CD4-positive, alpha-beta memory T cell (primary cell): ENCODE measurements around the gene SHLD1. TPM values are rescaled to one million over a fixed set of nuclear protein-coding genes. Genes with fewer than 3 reads are reported as not detected.
A peak's percentile ranks its signal among the peaks of the same experiment; 100 is the strongest.

Source experiments
- CTCF ChIA-PET: fragments of 350-600 bp; sonication (Branson Sonifier 250); formaldehyde crosslinking; loops from one replicate; lab custom pipeline; 2021; ENCODE audit warnings: inconsistent platforms; ENCODE audit not compliant: partially characterized antibody; lab: Charles Lee
- POLR2A ChIA-PET: fragments of 350-600 bp; sonication (Branson Sonifier 250); formaldehyde crosslinking; loops from one replicate; lab custom pipeline; 2021; ENCODE audit not compliant: partially characterized antibody; lab: Charles Lee
- DNase-seq, 5 donors: peaks; one replicate each; pipeline versions ENCODE4 v3.0.0 to v3.0.0-alpha.2; 2020 to 2022; ENCODE audit warnings: mixed read lengths in 1 of 5
- H3K27ac ChIP-seq: one replicate; pipeline ENCODE4 v1.7.0; 2013; ENCODE audit warnings: low read depth, low read length
- H3K27me3 ChIP-seq: 2 replicates; pipeline ENCODE4 v1.7.0; 2013; ENCODE audit warnings: mild to moderate bottlenecking, low read length, moderate library complexity; ENCODE audit not compliant: insufficient read depth
- H3K36me3 ChIP-seq: 2 replicates; pipeline ENCODE4 v1.7.0; 2013; ENCODE audit warnings: mild to moderate bottlenecking, low read length, moderate library complexity; ENCODE audit not compliant: insufficient read depth
- H3K4me1 ChIP-seq: 2 replicates; pipeline ENCODE4 v1.7.0; 2013; ENCODE audit warnings: mild to moderate bottlenecking, low read length, moderate library complexity; ENCODE audit not compliant: insufficient read depth
- H3K4me3 ChIP-seq, 2 donors: one replicate each; pipeline ENCODE4 v1.7.0; 2013; ENCODE audit warnings: low read length in 2 of 2, mild to moderate bottlenecking in 1 of 2
- H3K9me3 ChIP-seq, 2 donors: one replicate each; pipeline ENCODE4 v1.7.0; 2013; ENCODE audit warnings: low read length in 2 of 2, control low read depth in 1 of 2; ENCODE audit not compliant: control insufficient read depth in 1 of 2
- H3K27ac Mint-ChIP-seq, 7 donors: one replicate each; pipeline ENCODE4 v1.8.0; 2020 to 2021; ENCODE audit warnings: mixed read lengths in 7 of 7, mild to moderate bottlenecking in 6 of 7, inconsistent platforms in 3 of 7, moderate library complexity in 3 of 7
- H3K27me3 Mint-ChIP-seq, 2 donors: one replicate each; pipeline ENCODE4 v1.8.0; 2020 to 2021; ENCODE audit warnings: mixed read lengths in 2 of 2
- H3K36me3 Mint-ChIP-seq, 2 donors: one replicate each; pipeline ENCODE4 v1.8.0; 2020 to 2021; ENCODE audit warnings: mixed read lengths in 2 of 2, inconsistent platforms in 1 of 2, mild to moderate bottlenecking in 1 of 2
- H3K4me1 Mint-ChIP-seq, 4 donors: one replicate each; pipeline ENCODE4 v1.8.0; 2020 to 2021; ENCODE audit warnings: mixed read lengths in 4 of 4, mild to moderate bottlenecking in 1 of 4
- H3K4me3 Mint-ChIP-seq, 8 donors: one replicate each; pipeline ENCODE4 v1.8.0; 2020 to 2021; ENCODE audit warnings: mixed read lengths in 8 of 8, mild to moderate bottlenecking in 7 of 8, moderate library complexity in 6 of 8, inconsistent platforms in 3 of 8
- H3K9me3 Mint-ChIP-seq, 8 donors: one replicate each; pipeline ENCODE4 v1.8.0; 2020 to 2021; ENCODE audit warnings: mixed read lengths in 8 of 8, mild to moderate bottlenecking in 5 of 8, inconsistent platforms in 3 of 8, moderate library complexity in 1 of 8
- intact Hi-C: fragments of 100-400 bp; cut with micrococcal nuclease; formaldehyde crosslinking; loops from one replicate; pipeline ENCODE4 v1.15.1; 2023
- polyA plus RNA-seq, 2 donors: library from polyadenylated mRNA; unstranded; fragments of 300-500 nt; fragmentation: Illumina TruSeq; gene quantifications; one replicate each; pipeline ENCODE4 v1.2.3, GENCODE V29; 2021
- total RNA-seq, 2 experiments: library from RNA; stranded (reverse); gene quantifications; one replicate each; pipeline ENCODE4 v1.2.3, GENCODE V29; 2021

The SHLD1 gene
- total and polyA plus RNA-seq, 4 experiments from 2014 or later = 13.6 to 22.0 (median 18.2) TPM

DNA sequence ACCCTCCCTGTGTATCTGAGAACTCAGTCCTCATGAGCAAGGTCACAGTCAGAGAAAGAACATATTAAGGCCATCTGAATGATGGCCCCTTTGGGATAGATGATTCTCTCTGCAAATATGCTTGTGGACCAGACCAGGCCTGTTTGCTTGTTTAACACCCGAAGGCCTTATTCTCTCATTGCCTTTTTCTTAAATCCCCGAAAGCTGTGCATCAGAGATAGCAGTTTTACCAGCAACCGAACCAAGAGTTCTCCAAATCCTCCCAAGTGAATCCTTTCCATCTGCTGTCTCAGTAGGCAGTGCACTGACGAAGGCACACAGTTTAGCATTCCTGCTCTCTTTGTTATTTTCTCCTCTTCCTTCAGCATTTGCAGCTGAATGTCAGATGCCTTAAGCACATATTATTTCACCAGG lies 120.4 kb downstream of the SHLD1 start:
- Histone ChIP-seq H3K4me3 (no peak overlapping the region), H3K9me3 (no peaks in the 10 kb centered on the region), H3K27ac (no peak overlapping the region), H3K4me1 (no peaks in the 10 kb centered on the region), H3K36me3 (no peaks in the 10 kb centered on the region), H3K27me3 (no peaks in the 10 kb centered on the region)
- Mint-ChIP-seq H3K9me3 (peaks cover 0 to 7% (median 0%) of the 10 kb centered on the region in 8 donors), H3K4me3 (no peak overlapping the region), H3K27me3 (peaks cover 0 to 2% of the 10 kb centered on the region in 2 donors), H3K4me1 (peaks cover 0 to 3% (median 2%) of the 10 kb centered on the region in 4 donors), H3K36me3 (no peaks in the 10 kb centered on the region), H3K27ac (no peak overlapping the region)
- ChIA-PET CTCF (no interaction called here), POLR2A (no interaction called here)
- intact Hi-C loops = no loop called here
- no peak for DNase-seq

DNA sequence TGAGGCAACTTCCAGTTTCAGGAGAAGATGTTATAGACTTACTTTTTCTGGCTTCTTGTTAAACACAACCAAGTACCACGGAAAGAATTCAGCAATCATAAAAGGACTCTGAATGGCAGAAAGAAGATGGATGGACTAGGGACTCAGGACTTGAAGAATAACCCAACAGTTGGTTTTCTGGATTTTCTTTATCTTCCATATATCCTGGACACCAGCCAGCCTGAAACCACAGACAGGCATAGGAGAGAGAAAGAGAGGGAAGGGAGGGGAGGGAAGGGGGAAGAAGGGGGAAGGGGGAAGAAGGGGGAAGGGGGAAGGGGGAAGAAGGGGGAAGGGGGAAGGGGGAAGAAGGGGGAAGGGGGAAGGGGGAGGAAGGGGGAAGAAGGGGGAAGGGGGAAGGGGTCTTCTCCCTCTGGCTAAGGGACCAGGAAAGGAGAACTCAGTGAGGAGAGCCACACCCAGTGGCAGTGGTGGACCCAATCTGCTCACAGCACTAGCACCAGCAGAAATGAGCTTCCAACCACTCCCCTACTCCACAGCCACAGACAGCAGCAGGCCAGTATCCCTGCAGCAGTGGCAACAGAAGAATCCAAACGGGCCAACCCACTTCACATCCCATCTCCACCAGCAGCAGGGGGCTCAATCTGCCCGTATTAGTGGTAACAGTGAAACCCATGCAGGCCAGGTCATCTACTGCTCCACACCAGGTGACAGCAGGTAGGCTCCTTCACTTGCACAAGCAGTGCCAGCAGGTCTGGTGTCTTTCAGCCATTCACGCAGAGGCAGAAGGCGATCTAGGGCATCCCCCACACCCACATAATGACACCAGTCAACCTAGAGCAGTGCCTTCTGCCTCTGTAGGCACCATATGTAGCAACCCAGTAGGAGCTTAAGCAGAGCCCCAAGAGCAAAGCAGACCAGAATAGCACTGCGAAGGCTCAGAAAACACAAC lies 121.5 kb downstream of the SHLD1 start:
- Histone ChIP-seq H3K27ac (no peak overlapping the region), H3K9me3 (no peaks in the 10 kb centered on the region), H3K4me3 (no peak overlapping the region), H3K4me1 (no peaks in the 10 kb centered on the region), H3K36me3 (no peaks in the 10 kb centered on the region), H3K27me3 (no peaks in the 10 kb centered on the region)
- Mint-ChIP-seq H3K27me3 (peaks cover 0 to 2% of the 10 kb centered on the region in 2 donors), H3K9me3 (peaks cover 0 to 16% (median 3%) of the 10 kb centered on the region in 8 donors), H3K36me3 (no peaks in the 10 kb centered on the region), H3K4me3 (no peak overlapping the region), H3K4me1 (no peaks in the 10 kb centered on the region), H3K27ac (peak overlapping the region in 1 of 7 donors; percentile 4)
- ChIA-PET CTCF (no interaction called here), POLR2A (no interaction called here)
- no peak for DNase-seq
- intact Hi-C loops = no loop called here

DNA sequence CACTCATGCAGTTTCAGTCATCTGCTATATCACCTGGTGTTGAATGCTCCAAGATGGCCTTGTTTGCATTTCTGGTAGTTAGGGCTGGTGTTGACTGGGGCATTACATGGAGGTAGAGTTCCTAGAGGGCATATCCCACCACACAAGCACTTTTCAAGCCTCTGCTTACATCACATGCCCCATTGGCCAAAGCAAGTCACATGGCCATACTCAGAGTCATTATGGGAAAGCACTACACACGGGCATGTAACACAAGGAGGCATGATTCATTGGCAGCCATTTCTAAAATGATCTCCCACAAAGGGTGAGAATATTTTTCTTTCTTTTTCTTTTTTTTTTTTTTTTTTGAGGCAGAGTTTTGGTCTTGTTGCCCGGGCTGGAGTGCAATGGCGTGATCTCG lies 126.9 kb downstream of the SHLD1 start:
- intact Hi-C loops = no loop called here
- H3K4me3 ChIP-seq = no peak overlapping the region
- H3K9me3 ChIP-seq = no peaks in the 10 kb centered on the region
- H3K27me3 ChIP-seq = peaks cover 4% of the 10 kb centered on the region
- H3K36me3 ChIP-seq = no peaks in the 10 kb centered on the region
- Mint-ChIP-seq H3K27ac (no peak overlapping the region), H3K4me3 (no peak overlapping the region), H3K9me3 (peaks cover 0 to 19% (median 3%) of the 10 kb centered on the region in 8 donors), H3K36me3 (no peaks in the 10 kb centered on the region), H3K4me1 (peaks cover 0 to 6% (median 3%) of the 10 kb centered on the region in 4 donors), H3K27me3 (peaks cover 0 to 6% of the 10 kb centered on the region in 2 donors)
- DNase-seq = no peak
- POLR2A ChIA-PET = no interaction called here
- H3K27ac ChIP-seq = no peak overlapping the region
- H3K4me1 ChIP-seq = no peaks in the 10 kb centered on the region
- CTCF ChIA-PET = no interaction called here

DNA sequence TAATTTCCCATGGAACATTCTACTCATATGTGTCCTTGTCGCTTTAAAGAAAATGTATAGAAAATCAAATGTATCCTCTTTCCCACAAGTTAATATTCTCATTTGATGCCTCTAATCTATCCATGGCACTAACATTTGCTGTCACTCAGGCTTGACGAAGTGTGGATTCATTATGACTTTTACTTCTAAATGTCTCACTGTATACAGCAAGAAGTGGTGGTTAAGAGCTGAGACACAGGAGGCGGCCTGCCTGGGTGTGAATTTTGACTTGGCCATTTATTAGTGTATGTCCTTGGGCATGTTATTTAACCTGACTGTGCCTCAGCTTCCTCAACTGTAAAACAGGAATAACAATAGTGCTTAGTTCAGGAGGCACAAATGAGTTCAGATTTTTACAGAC lies 130.1 kb downstream of the SHLD1 start:
- no peak overlapping the region for H3K4me3 ChIP-seq
- H3K9me3 ChIP-seq = no peaks in the 10 kb centered on the region
- Mint-ChIP-seq H3K27ac (no peak overlapping the region), H3K4me1 (peaks cover 0 to 7% (median 4%) of the 10 kb centered on the region in 4 donors), H3K9me3 (peaks cover 0 to 14% (median 3%) of the 10 kb centered on the region in 8 donors), H3K4me3 (no peak overlapping the region), H3K27me3 (peaks cover 1 to 5% of the 10 kb centered on the region in 2 donors), H3K36me3 (no peaks in the 10 kb centered on the region)
- DNase-seq = no peak
- H3K27me3 ChIP-seq = peaks cover 4% of the 10 kb centered on the region
- intact Hi-C loops = no loop called here
- no peak overlapping the region for H3K27ac ChIP-seq
- H3K36me3 ChIP-seq = no peaks in the 10 kb centered on the region
- no peaks in the 10 kb centered on the region for H3K4me1 ChIP-seq
- POLR2A ChIA-PET = no interaction called here
- CTCF ChIA-PET = no interaction called here

DNA sequence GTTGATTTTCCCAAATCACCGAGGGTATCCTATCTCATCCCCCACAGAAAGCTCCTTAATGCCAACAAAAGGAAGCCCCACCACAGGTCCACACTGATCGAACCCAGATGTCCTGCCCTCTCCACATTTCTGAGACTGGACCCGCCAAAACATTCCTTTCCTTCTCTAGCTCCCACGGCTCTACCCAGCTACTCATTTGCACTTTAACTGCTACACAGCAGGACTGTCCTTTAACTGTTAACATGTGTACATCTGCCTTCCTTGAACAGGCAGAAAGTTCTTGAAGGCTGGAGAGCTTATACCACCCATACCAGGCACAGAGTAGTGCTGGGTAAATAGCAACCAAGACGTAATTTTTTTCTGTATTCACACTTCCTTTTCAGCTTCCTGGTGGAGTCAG lies 131.5 kb downstream of the SHLD1 start:
- DNase-seq = no peak
- Mint-ChIP-seq H3K36me3 (no peaks in the 10 kb centered on the region), H3K27me3 (peaks cover 1 to 6% of the 10 kb centered on the region in 2 donors), H3K9me3 (peaks cover 0 to 4% (median 0%) of the 10 kb centered on the region in 8 donors), H3K4me3 (no peak overlapping the region), H3K27ac (peak overlapping the region in 2 of 7 donors; percentile 20 to 43), H3K4me1 (peaks cover 0 to 7% (median 4%) of the 10 kb centered on the region in 4 donors)
- intact Hi-C loops = no loop called here
- ChIA-PET POLR2A (no interaction called here), CTCF (interaction anchor here (0.8 kb wide), 1 partner anchor 8 kb away, joined by 3 read pairs; no protein-coding TSS in a partner anchor)
- no peaks in the 10 kb centered on the region for H3K4me1 ChIP-seq
- H3K9me3 ChIP-seq = no peaks in the 10 kb centered on the region
- H3K27ac ChIP-seq = no peak overlapping the region
- peaks cover 4% of the 10 kb centered on the region for H3K27me3 ChIP-seq
- no peak overlapping the region for H3K4me3 ChIP-seq
- H3K36me3 ChIP-seq = no peaks in the 10 kb centered on the region

DNA sequence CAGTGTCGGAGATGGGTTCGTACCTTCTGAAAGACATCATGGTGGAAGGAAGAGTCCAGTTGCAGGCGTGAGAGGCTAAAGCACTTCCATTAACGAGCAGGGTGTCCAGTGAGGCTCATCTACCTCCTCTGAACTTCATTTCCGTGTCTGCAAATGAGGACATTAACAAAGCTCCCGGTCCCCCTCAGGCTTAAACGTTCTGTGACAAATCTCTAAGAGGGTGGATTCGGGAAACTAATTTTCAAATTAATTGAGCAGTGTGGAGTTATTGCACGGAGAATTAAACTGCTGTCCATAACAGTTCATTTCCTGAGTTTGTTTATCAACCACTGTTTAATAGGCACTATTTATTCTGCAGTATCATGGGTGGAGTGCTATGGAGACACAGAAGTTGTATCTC lies 132.0 kb downstream of the SHLD1 start:
- peak overlapping the region in 1 of 7 donors; percentile 20 for H3K27ac Mint-ChIP-seq
- H3K9me3 Mint-ChIP-seq = peaks cover 0 to 1% (median 0%) of the 10 kb centered on the region in 8 donors
- Histone ChIP-seq H3K27me3 (peaks cover 4% of the 10 kb centered on the region), H3K36me3 (no peaks in the 10 kb centered on the region), H3K4me1 (no peaks in the 10 kb centered on the region), H3K9me3 (no peaks in the 10 kb centered on the region), H3K4me3 (no peak overlapping the region), H3K27ac (no peak overlapping the region)
- intact Hi-C loops = no loop called here
- ChIA-PET CTCF (interaction anchor here (0.8 to 1.2 kb wide), 2 partner anchors 8 to 352 kb away, joined by 3 read pairs; no protein-coding TSS in a partner anchor), POLR2A (no interaction called here)
- no peak for DNase-seq
- H3K4me3 Mint-ChIP-seq = no peak overlapping the region
- H3K27me3 Mint-ChIP-seq = peaks cover 1 to 6% of the 10 kb centered on the region in 2 donors
- peaks cover 0 to 7% (median 4%) of the 10 kb centered on the region in 4 donors for H3K4me1 Mint-ChIP-seq
- no peaks in the 10 kb centered on the region for H3K36me3 Mint-ChIP-seq

DNA sequence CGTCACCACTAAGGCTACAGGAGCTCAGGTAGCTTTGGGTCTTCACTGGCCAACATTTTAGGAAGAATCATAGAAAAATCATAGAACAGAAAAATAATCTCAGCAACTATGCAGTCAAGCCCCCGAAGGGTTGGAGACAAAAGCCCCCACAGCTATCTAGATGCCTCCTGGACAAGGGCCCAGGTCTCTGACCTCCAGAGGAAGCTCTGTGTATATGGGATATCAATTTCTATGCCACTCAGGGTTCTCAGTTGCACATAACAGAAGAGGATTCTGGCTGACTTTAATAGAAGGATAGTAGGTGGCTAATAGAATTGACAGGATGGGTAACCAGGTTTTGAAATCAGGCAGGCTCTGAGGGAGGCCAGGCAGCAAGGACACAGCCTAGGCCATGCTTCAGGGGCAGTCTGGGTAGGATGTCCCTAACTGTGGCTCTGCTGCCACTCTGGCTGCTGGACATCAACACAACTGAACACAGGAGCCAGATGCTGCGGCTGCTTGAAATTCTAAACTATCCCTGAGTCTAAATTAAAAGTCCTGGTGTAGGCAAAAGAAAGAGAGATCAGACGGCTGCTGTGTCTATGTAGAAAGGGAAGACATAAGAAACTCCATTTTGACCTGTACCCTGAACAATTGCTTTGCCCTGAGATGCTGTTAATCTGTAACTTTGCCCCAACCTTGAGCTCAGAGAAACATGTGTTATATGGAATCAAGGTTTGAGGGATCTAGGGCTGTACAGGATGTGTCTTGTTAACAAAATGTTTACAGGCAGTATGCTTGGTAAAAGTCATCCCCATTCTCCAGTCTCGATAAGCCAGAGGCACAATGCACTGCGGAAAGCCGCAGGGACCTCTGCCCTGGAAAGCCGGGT lies 134.5 kb downstream of the SHLD1 start:
- POLR2A ChIA-PET = no interaction called here
- Histone ChIP-seq H3K27me3 (peaks cover 4% of the 10 kb centered on the region), H3K4me1 (no peaks in the 10 kb centered on the region), H3K27ac (no peak overlapping the region), H3K4me3 (no peak overlapping the region), H3K36me3 (no peaks in the 10 kb centered on the region), H3K9me3 (no peaks in the 10 kb centered on the region)
- CTCF ChIA-PET = no interaction called here
- intact Hi-C loops = no loop called here
- no peak for DNase-seq
- peaks cover 0 to 1% (median 0%) of the 10 kb centered on the region in 8 donors for H3K9me3 Mint-ChIP-seq
- H3K4me1 Mint-ChIP-seq = peaks cover 0 to 7% (median 4%) of the 10 kb centered on the region in 4 donors
- no peak overlapping the region for H3K27ac Mint-ChIP-seq
- H3K27me3 Mint-ChIP-seq = peaks cover 1 to 6% of the 10 kb centered on the region in 2 donors
- no peaks in the 10 kb centered on the region for H3K36me3 Mint-ChIP-seq
- no peak overlapping the region for H3K4me3 Mint-ChIP-seq
